Measurements from ENCODE around the gene B4GALT6. TPM values are rescaled to one million over a fixed set of nuclear protein-coding genes. Genes with fewer than 3 reads are reported as not detected.

Gene B4GALT6
- total and polyA plus RNA-seq, 9 of the 15 experiments (the other 6 are each of a cell fraction or from before 2014, with no cell fraction given) = 0.03 to 0.27 (median 0.08) TPM

DNA sequence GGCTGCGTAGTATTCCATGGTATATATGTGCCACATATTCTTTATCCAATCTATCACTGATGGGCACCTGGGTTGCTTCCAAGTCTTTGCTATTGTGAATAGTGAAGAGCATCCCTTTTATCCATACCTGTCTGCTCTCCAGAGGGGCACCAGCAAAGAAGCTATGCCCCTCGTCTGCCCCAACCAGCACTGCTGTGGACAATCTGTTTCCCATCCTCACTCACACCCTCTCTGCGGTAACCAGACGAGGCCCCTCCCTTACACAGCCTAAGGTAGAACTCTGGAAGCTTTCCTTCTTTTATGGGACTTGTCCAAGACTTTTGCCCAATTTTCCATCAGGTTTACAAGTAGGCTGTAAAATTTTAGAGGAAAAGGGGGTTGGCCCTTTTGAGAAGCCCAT lies 67.8 kb downstream of the B4GALT6 start:
- Histone ChIP-seq H3K4me1 (replicated peaks in 1 of 2; ENCODE audit: control insufficient read depth in 2 of 2, insufficient read depth in 2 of 2, low read length in 2 of 2) (no peaks in the 10 kb centered on the region), H4K20me1 (replicated peaks; ENCODE audit: control insufficient read depth, insufficient read depth, low read length) (no peaks in the 10 kb centered on the region), H3K4me2 (ENCODE audit: insufficient read depth, low read length) (no peak overlapping the region), H3K36me3 (ENCODE audit: control insufficient read depth, insufficient read depth, low read length) (no peaks in the 10 kb centered on the region), H3K27ac (ENCODE audit: extremely low read depth, low read depth, low read length) (no peak overlapping the region), H2AFZ (ENCODE audit: low read depth, low read length) (no peak overlapping the region), H3K9me1 (ENCODE audit: control insufficient read depth, insufficient read depth, low read length) (no peaks in the 10 kb centered on the region), H3K9me3 (replicated peaks; ENCODE audit: control insufficient read depth, insufficient read depth, low read depth, low read length) (no peaks in the 10 kb centered on the region), H3K9ac (ENCODE audit: insufficient read depth in 1 of 2, low read depth in 2 of 2, low read length in 2 of 2) (no peak overlapping the region), H3K79me2 (ENCODE audit: control insufficient read depth, insufficient read depth, low read length) (no peaks in the 10 kb centered on the region), H3K27me3 (ENCODE audit: control insufficient read depth in 2 of 2, insufficient read depth in 2 of 2, low read length in 2 of 2) (0 out of 5 replicates have a peak, but pooled peaks cover 0 to 7% of the 10 kb centered on the region in 2 experiments), H3K4me3 (no peak overlapping the region)
- ATAC-seq (no peak), DNase-seq (ENCODE audit: extremely low read depth in 1 of 4, low spot score in 3 of 4) (no peak), FAIRE-seq (no peak)
- no TSS peak for BruUV-seq (replicated peaks)
- 0% methylated on average over 4 of the region's 4 CpGs for WGBS (ENCODE audit: insufficient coverage, low coverage, missing lambda C conversion rate)
- intact Hi-C loops (cut with micrococcal nuclease) = no loop called here
- in situ Hi-C loops (cut with MboI) = no loop called here
- POLR2A ChIA-PET = interaction anchor here (0.6 to 1.1 kb wide), 2 partner anchors 333 to 357 kb away, joined by 3 read pairs; no protein-coding TSS in a partner anchor
- CTCF ChIA-PET (ENCODE audit: low intra/inter-chr PET ratio) = no interaction called here
- TF ChIP-seq BRF1 (IDR thresholded peaks at IDR 0.05; ENCODE audit: borderline replicate concordance, extremely low read depth, insufficient read length) (no peak), TFAM (CRISPR knock-in tag; conservative IDR thresholded peaks at IDR 0.05) (no peak), ZBTB8A (IDR thresholded peaks at IDR 0.05; ENCODE audit: partially characterized antibody) (no peak), GATAD2A (IDR thresholded peaks at IDR 0.05) (no peak), ETV5 (CRISPR knock-in tag; IDR thresholded peaks at IDR 0.05; ENCODE audit: low read depth) (no peak), ZNF347 (CRISPR knock-in tag; IDR thresholded peaks at IDR 0.05; ENCODE audit: low read depth) (no peak), ATF7 (IDR thresholded peaks at IDR 0.05) (no peak)
- TF ChIP-seq, protein P1, sequence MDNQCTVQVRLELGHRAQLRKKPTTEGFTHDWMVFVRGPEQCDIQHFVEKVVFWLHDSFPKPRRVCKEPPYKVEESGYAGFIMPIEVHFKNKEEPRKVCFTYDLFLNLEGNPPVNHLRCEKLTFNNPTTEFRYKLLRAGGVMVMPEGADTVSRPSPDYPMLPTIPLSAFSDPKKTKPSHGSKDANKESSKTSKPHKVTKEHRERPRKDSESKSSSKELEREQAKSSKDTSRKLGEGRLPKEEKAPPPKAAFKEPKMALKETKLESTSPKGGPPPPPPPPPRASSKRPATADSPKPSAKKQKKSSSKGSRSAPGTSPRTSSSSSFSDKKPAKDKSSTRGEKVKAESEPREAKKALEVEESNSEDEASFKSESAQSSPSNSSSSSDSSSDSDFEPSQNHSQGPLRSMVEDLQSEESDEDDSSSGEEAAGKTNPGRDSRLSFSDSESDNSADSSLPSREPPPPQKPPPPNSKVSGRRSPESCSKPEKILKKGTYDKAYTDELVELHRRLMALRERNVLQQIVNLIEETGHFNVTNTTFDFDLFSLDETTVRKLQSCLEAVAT (IDR thresholded peaks at IDR 0.05) = no peak
